Measurements from ENCODE around the gene TMEM63C.
"Not testable (repeated sequence)": the region's sequence is repeated elsewhere in the genome, so short reads cannot be mapped to it uniquely, and the experiment has no call there.

TMEM63C gene

GRCh38 chr14:77260199-77260598, 78.6 kb downstream of the TMEM63C start:
- DNase-seq, result no peak

GRCh38 chr14:77260631-77261030, 79.0 kb downstream of the TMEM63C start:
- no peak for DNase-seq

- DNase-seq, result no peak
Observed at GRCh38 chr14:77264466-77265186, 83.0 kb downstream of the TMEM63C start.

- DNase-seq, result no peak
Observed at GRCh38 chr14:77265187-77265515, 83.6 kb downstream of the TMEM63C start.

GRCh38 chr14:77265561-77266335, 84.2 kb downstream of the TMEM63C start:
- no peak for DNase-seq

GRCh38 chr14:77266336-77266735, 84.7 kb downstream of the TMEM63C start:
- no peak for DNase-seq

GRCh38 chr14:77267937-77268699, 86.5 kb downstream of the TMEM63C start:
- no peak for DNase-seq

GRCh38 chr14:77268989-77269600, 87.5 kb downstream of the TMEM63C start:
- no peak for DNase-seq

- no peak for DNase-seq
Observed at GRCh38 chr14:77270361-77271112, 88.9 kb downstream of the TMEM63C start.

- DNase-seq, result no peak
Observed at GRCh38 chr14:77271113-77271710, 89.6 kb downstream of the TMEM63C start, which contains the start of gene NGB. TSS of gene NGB (minus strand) at chr14:77271206. CDS start at chr14:77270937, 269 bp downstream.

- DNase-seq, result no peak
Observed at GRCh38 chr14:77272261-77272660, 90.7 kb downstream of the TMEM63C start.

- DNase-seq, result no peak
Observed at GRCh38 chr14:77273796-77274195, 92.2 kb downstream of the TMEM63C start.

GRCh38 chr14:77275041-77275580, 93.5 kb downstream of the TMEM63C start:
- no peak for DNase-seq

GRCh38 chr14:77275601-77276017, 94.0 kb downstream of the TMEM63C start:
- DNase-seq, result no peak

GRCh38 chr14:77276295-77276935, 94.8 kb downstream of the TMEM63C start:
- DNase-seq, result no peak

- no peak for DNase-seq
Observed at GRCh38 chr14:77276959-77277358, 95.4 kb downstream of the TMEM63C start.

- DNase-seq, result no peak
Observed at GRCh38 chr14:77278461-77279230, 97.0 kb downstream of the TMEM63C start.

- no peak for DNase-seq
Observed at GRCh38 chr14:77279719-77280118, 98.1 kb downstream of the TMEM63C start.

GRCh38 chr14:77280921-77281320, 99.3 kb downstream of the TMEM63C start:
- DNase-seq, result not testable (repeated sequence)

- DNase-seq, result no peak
Observed at GRCh38 chr14:77281852-77282410, 100.3 kb downstream of the TMEM63C start.
